ENCODE results near the gene KIF14.

KIF14 gene

GRCh38 chr1:200510228-200510623, 110.3 kb downstream of the KIF14 start:
- H3K4me3 ChIP-seq (ENCODE audit: low read depth, low read length) = no peak overlapping the region

DNA sequence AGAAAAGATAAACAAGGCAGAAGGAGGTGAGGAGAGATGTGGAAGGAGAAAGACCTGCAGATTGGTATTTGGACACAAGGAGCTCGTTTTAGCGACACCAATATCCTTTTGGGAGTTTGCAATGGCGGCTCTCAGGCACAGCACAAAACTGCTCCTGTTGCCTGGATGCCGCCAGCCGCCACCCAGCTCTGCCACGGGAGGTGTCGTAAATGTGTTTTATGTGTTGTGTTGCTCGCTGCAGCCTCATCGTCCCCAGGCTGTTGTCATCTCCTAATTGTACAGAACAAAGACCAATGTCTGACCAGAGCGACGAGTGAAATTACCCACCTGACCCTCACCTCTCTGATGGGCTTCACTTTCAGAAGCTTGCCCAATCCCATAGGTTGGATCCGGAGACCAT, 114.1 kb downstream of the KIF14 start:
- DNase-seq (ENCODE audit: low read depth) = no peak
- no peak overlapping the region for H3K4me3 ChIP-seq (ENCODE audit: low read depth, low read length)

More at GRCh38 chr1:200510228-200510623, 110.3 kb downstream of the KIF14 start:
- DNase-seq (ENCODE audit: low read depth) = peak; percentile 42

GRCh38 chr1:200505257-200505656, 115.3 kb downstream of the KIF14 start:
- no peak for DNase-seq (ENCODE audit: low read depth)
- H3K4me3 ChIP-seq (ENCODE audit: low read depth, low read length) = no peak overlapping the region

All from skeletal muscle cell (primary cell).